Stimulated activated CD4-positive, alpha-beta T cell treated with anti-CD3 and anti-CD28 coated beads, TNF-alpha, amount 100 ng/mL, for 24 hours (primary cell): Measurements from ENCODE around the gene CCDC106.

Experiments used
- DNase-seq, 3 experiments: peaks; one replicate each; pipeline ENCODE4 v3.0.0-alpha.2; 2020; ENCODE audit warnings: low read depth in 3 of 3

Gene CCDC106

GRCh38 chr19:55683449-55684261 lies 35.6 kb downstream of the CCDC106 start:
- no peak for DNase-seq

- DNase-seq: no peak
Observed at GRCh38 chr19:55684946-55685681, 37.1 kb downstream of the CCDC106 start.

- no peak for DNase-seq
Observed at GRCh38 chr19:55685776-55686175, 37.8 kb downstream of the CCDC106 start.

- DNase-seq: no peak
Observed at GRCh38 chr19:55686311-55687050, 38.5 kb downstream of the CCDC106 start.

GRCh38 chr19:55687281-55688201 lies 39.5 kb downstream of the CCDC106 start:
- DNase-seq: no peak

- no peak for DNase-seq
Observed at GRCh38 chr19:55688422-55689218, 40.6 kb downstream of the CCDC106 start.

- no peak for DNase-seq
Observed at GRCh38 chr19:55689411-55690108, 41.5 kb downstream of the CCDC106 start.

- DNase-seq: no peak
Observed at GRCh38 chr19:55690109-55690768, 42.2 kb downstream of the CCDC106 start.

- DNase-seq: no peak
Observed at GRCh38 chr19:55690769-55691545, 42.9 kb downstream of the CCDC106 start.

GRCh38 chr19:55691561-55692481 lies 43.8 kb downstream of the CCDC106 start:
- DNase-seq: no peak

- no peak for DNase-seq
Observed at GRCh38 chr19:55692681-55693081, 44.7 kb downstream of the CCDC106 start.

GRCh38 chr19:55693336-55693974 lies 45.4 kb downstream of the CCDC106 start:
- no peak for DNase-seq

- DNase-seq: no peak
Observed at GRCh38 chr19:55694241-55694655, 46.2 kb downstream of the CCDC106 start.

GRCh38 chr19:55694656-55695491 lies 46.9 kb downstream of the CCDC106 start:
- no peak for DNase-seq

GRCh38 chr19:55695511-55696290 lies 47.7 kb downstream of the CCDC106 start:
- DNase-seq: no peak
